Fibroblast of mammary gland (primary cell): ENCODE data around the gene SNAPIN.

Source experiments
- DNase-seq: peaks from one replicate; pipeline ENCODE4 v3.0.0-alpha.2; 2010; ENCODE audit warnings: low read depth
- H3K4me3 ChIP-seq: 2 replicates; pipeline ENCODE4 v1.5.1; 2011; ENCODE audit warnings: low read depth, mild to moderate bottlenecking, low read length, moderate library complexity; ENCODE audit not compliant: control insufficient read depth
- CTCF ChIP-seq: conservative IDR thresholded peaks from 2 replicates; pipeline ENCODE4 v1.5.1; 2011; ENCODE audit warnings: low read depth, low read length, inconsistent platforms; ENCODE audit not compliant: control insufficient read depth, insufficient read depth

The SNAPIN gene

GRCh38 chr1:153616144-153616916 is 42.2 kb upstream of the SNAPIN start, which contains the start of gene S100A14:
S100A14 (minus strand) TSS chr1:153616325; CDS start chr1:153615858, 467 bp downstream.
- no peak for TF ChIP-seq CTCF
- H3K4me3 ChIP-seq: no peak within 1 kb of the TSS
- no peak for DNase-seq

GRCh38 chr1:153616917-153617311 is 41.6 kb upstream of the SNAPIN start:
- DNase-seq: no peak
- H3K4me3 ChIP-seq: no peak overlapping the region
- no peak for TF ChIP-seq CTCF

GRCh38 chr1:153617663-153618062 is 40.8 kb upstream of the SNAPIN start:
- TF ChIP-seq CTCF: peak; percentile 51
- DNase-seq: peak; percentile 60
- H3K4me3 ChIP-seq: no peak overlapping the region

GRCh38 chr1:153619171-153619570 is 39.3 kb upstream of the SNAPIN start:
- H3K4me3 ChIP-seq: no peak overlapping the region
- TF ChIP-seq CTCF: no peak
- no peak for DNase-seq

GRCh38 chr1:153623101-153623500 is 35.4 kb upstream of the SNAPIN start:
- no peak for TF ChIP-seq CTCF
- no peak overlapping the region for H3K4me3 ChIP-seq
- DNase-seq: no peak

- TF ChIP-seq CTCF: no peak
- no peak for DNase-seq
- peak overlapping the region; percentile 87 for H3K4me3 ChIP-seq
These were observed 33.4 kb upstream of the SNAPIN start for GRCh38 chr1:153624965-153625611.

- TF ChIP-seq CTCF: no peak
- DNase-seq: no peak
- peak overlapping the region; percentile 87 for H3K4me3 ChIP-seq
These were observed 32.0 kb upstream of the SNAPIN start for GRCh38 chr1:153626477-153626903.
